ENCODE results near the gene TMEM106C. TPM values are rescaled to one million over a fixed set of nuclear protein-coding genes. Genes with fewer than 3 reads are reported as not detected.

Gene TMEM106C
- total and polyA plus RNA-seq, 2 of the 13 experiments (the other 11 are each of a cell fraction or from before 2014, with no cell fraction given): 132 to 192 TPM

- 0 out of 2 replicates have a peak, but pooled peaks have one; percentile 40 for TF ChIP-seq HMGXB3 (CRISPR knock-in tag; IDR thresholded peaks at IDR 0.05; ENCODE audit: borderline replicate concordance)
- no peak for TF ChIP-seq SRY (CRISPR knock-in tag; IDR thresholded peaks at IDR 0.05)
- peak; percentile 82 for TF ChIP-seq MEF2D (CRISPR knock-in tag; IDR thresholded peaks at IDR 0.05)
- TF ChIP-seq ZNF572 (CRISPR knock-in tag; IDR thresholded peaks at IDR 0.05): no peak
- TF ChIP-seq, protein P1, sequence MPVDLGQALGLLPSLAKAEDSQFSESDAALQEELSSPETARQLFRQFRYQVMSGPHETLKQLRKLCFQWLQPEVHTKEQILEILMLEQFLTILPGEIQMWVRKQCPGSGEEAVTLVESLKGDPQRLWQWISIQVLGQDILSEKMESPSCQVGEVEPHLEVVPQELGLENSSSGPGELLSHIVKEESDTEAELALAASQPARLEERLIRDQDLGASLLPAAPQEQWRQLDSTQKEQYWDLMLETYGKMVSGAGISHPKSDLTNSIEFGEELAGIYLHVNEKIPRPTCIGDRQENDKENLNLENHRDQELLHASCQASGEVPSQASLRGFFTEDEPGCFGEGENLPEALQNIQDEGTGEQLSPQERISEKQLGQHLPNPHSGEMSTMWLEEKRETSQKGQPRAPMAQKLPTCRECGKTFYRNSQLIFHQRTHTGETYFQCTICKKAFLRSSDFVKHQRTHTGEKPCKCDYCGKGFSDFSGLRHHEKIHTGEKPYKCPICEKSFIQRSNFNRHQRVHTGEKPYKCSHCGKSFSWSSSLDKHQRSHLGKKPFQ (CRISPR knock-in tag; IDR thresholded peaks at IDR 0.05; ENCODE audit: insufficient replicate concordance): no peak
- TF ChIP-seq, protein P2, sequence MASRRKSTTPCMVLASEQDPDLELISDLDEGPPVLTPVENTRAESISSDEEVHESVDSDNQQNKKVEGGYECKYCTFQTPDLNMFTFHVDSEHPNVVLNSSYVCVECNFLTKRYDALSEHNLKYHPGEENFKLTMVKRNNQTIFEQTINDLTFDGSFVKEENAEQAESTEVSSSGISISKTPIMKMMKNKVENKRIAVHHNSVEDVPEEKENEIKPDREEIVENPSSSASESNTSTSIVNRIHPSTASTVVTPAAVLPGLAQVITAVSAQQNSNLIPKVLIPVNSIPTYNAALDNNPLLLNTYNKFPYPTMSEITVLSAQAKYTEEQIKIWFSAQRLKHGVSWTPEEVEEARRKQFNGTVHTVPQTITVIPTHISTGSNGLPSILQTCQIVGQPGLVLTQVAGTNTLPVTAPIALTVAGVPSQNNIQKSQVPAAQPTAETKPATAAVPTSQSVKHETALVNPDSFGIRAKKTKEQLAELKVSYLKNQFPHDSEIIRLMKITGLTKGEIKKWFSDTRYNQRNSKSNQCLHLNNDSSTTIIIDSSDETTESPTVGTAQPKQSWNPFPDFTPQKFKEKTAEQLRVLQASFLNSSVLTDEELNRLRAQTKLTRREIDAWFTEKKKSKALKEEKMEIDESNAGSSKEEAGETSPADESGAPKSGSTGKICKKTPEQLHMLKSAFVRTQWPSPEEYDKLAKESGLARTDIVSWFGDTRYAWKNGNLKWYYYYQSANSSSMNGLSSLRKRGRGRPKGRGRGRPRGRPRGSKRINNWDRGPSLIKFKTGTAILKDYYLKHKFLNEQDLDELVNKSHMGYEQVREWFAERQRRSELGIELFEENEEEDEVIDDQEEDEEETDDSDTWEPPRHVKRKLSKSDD (CRISPR knock-in tag; IDR thresholded peaks at IDR 0.05; ENCODE audit: low read depth): peak; percentile 46; the same call in 1 of the 2 replicates
- no peak for TF ChIP-seq ZNF644 (CRISPR knock-in tag; IDR thresholded peaks at IDR 0.05; ENCODE audit: low read depth)
- 0 out of 2 replicates have a peak, but pooled peaks have one; percentile 59 for TF ChIP-seq ZFX (CRISPR knock-in tag; IDR thresholded peaks at IDR 0.05; ENCODE audit: low read depth)
- no peak for TF ChIP-seq SCMH1 (CRISPR knock-in tag; IDR thresholded peaks at IDR 0.05; ENCODE audit: borderline replicate concordance)
- TF ChIP-seq ZNF232 (CRISPR knock-in tag; IDR thresholded peaks at IDR 0.05; ENCODE audit: borderline replicate concordance): no peak
- TF ChIP-seq ZNF768 (CRISPR knock-in tag; IDR thresholded peaks at IDR 0.05): no peak
- TF ChIP-seq ZNF17 (CRISPR knock-in tag; IDR thresholded peaks at IDR 0.05): no peak
- no peak for TF ChIP-seq HCFC1 (IDR thresholded peaks at IDR 0.05; ENCODE audit: low read depth, low read length)
- TF ChIP-seq YEATS2 (CRISPR knock-in tag; IDR thresholded peaks at IDR 0.05; ENCODE audit: borderline replicate concordance): peak; percentile 34; the same call in 1 of the 2 replicates
- TF ChIP-seq, protein P3, sequence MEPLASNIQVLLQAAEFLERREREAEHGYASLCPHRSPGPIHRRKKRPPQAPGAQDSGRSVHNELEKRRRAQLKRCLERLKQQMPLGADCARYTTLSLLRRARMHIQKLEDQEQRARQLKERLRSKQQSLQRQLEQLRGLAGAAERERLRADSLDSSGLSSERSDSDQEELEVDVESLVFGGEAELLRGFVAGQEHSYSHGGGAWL (CRISPR knock-in tag; IDR thresholded peaks at IDR 0.05): peak; percentile 42; the same call in 1 of the 2 replicates
- TF ChIP-seq ZNF747 (CRISPR knock-in tag; IDR thresholded peaks at IDR 0.05; ENCODE audit: borderline replicate concordance): no peak
- TF ChIP-seq FOXM1 (CRISPR knock-in tag; IDR thresholded peaks at IDR 0.05): no peak
- TF ChIP-seq FOXC1 (CRISPR knock-in tag; IDR thresholded peaks at IDR 0.05; ENCODE audit: borderline replicate concordance): no peak
These were observed 13.7 kb upstream of the TMEM106C start (continued) for GRCh38 chr12:47949441-47950341.

All from HepG2 (cell line).